Measurements from ENCODE around the gene BBS10.

BBS10 gene

DNA sequence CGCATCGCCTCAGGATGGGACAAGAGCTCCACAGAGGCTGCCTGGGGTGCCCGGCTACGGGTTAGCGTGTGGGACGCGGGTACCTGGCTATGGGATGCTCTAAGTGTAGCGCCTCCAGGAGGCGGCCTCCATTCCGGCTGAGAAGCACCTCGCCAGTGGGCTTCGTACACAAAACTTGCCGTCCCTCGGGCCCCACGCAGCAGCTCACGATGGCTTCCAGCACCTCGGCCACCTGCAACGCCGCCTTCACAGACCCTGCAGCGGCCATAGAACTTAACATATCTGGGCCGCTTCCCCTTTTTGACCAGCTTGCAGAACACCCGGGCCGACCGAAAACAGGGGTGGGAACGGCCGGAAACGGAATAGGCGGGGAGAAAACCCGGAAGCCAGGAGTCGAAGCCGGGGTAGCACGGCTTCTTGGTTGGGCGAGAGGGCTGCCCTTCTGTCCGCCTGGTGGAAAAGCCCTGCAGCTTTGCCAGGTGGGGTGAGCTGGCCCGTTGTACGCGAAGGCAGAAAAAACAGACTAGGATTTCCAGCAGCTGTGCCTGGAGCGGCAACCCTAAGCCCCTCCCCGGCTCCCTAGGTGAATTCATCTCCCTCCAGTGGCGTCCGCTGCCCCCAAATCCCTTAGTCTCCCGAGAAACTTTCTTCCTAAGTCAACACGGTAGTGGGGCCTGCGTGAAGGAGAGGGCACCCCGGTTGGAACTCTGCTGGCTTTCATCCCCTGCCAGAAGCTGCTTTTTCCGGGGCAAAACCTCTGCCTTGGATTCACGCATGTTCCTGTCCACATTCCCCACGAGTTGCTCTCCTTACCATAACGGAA is at the start of gene BBS10:
Gene BBS10 (minus strand): TSS at position 337 of the 823 bp plus-strand sequence. CDS start 57 bp downstream, at position 280.
- no peaks in the 10 kb centered on the region for H3K27me3 ChIP-seq (ENCODE audit: insufficient read depth, low read length, poor library complexity, severe bottlenecking)
- H3K4me2 ChIP-seq (ENCODE audit: low read depth, low read length, poor library complexity, severe bottlenecking) = peak within 1 kb of the TSS; percentile 91
- H3K9ac ChIP-seq (ENCODE audit: low read depth, low read length, poor library complexity, severe bottlenecking) = peak within 1 kb of the TSS; percentile 77
- no peaks in the 10 kb centered on the region for H4K20me1 ChIP-seq (ENCODE audit: insufficient read depth, low read length, poor library complexity, severe bottlenecking)
- H3K9me3 ChIP-seq (ENCODE audit: insufficient read depth, low read depth, low read length) = no peaks in the 10 kb centered on the region
- H3K4me1 ChIP-seq (ENCODE audit: insufficient read depth, low read length, poor library complexity, severe bottlenecking) = peaks cover 25% of the 10 kb centered on the region
- H3K36me3 ChIP-seq (ENCODE audit: insufficient read depth, low read length) = no peaks in the 10 kb centered on the region
- peak within 1 kb of the TSS; percentile 92 for H3K4me3 ChIP-seq (ENCODE audit: low read length, poor library complexity, severe bottlenecking)
- H2AFZ ChIP-seq (ENCODE audit: low read length) = peak within 1 kb of the TSS; percentile 98
- no peak for TF ChIP-seq EZH2phosphoT487 (IDR thresholded peaks at IDR 0.05; ENCODE audit: borderline replicate concordance)
- TF ChIP-seq CTCF (conservative IDR thresholded peaks at IDR 0.05; ENCODE audit: low read length) = peak; percentile 57
- peaks cover 9% of the 10 kb centered on the region; the same call in 1 of the 2 replicates for H3K79me2 ChIP-seq (ENCODE audit: insufficient read depth, low read length)
- H3F3A ChIP-seq (ENCODE audit: low read depth) = no peaks in the 10 kb centered on the region
- H3K9me2 ChIP-seq (replicated peaks; ENCODE audit: low read depth, low read length) = no peaks in the 10 kb centered on the region

DNA sequence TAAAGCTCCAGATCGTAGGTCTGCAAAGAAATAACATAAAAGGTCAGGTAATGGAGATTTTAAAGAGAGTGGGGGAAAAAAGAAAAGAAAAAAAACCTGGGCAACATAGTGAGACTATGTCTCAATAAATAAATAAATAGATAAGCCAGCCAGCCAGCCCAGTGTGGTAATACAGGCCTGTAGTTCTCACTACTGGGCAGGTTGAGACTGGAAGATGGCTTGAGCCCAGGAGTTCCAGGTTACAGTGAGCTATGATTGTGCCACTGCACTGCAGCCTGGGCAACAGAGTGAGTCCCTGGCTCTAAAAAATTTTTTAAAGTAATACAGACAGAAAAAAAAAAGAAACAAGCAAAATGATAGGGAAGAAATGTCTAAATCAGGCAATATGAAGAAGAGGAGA is 43.2 kb upstream of the BBS10 start:
- H3K27me3 ChIP-seq (ENCODE audit: insufficient read depth, low read length, poor library complexity, severe bottlenecking) = no peaks in the 10 kb centered on the region
- no peak overlapping the region for H2AFZ ChIP-seq (ENCODE audit: low read length)
- no peaks in the 10 kb centered on the region for H3F3A ChIP-seq (ENCODE audit: low read depth)
- H3K4me2 ChIP-seq (ENCODE audit: low read depth, low read length, poor library complexity, severe bottlenecking) = no peak overlapping the region
- peaks cover 63% of the 10 kb centered on the region for H3K36me3 ChIP-seq (ENCODE audit: insufficient read depth, low read length)
- no peak overlapping the region for H3K4me3 ChIP-seq (ENCODE audit: low read length, poor library complexity, severe bottlenecking)
- no peaks in the 10 kb centered on the region for H3K9me3 ChIP-seq (ENCODE audit: insufficient read depth, low read depth, low read length)
- no peak for TF ChIP-seq CTCF (conservative IDR thresholded peaks at IDR 0.05; ENCODE audit: low read length)
- no peaks in the 10 kb centered on the region for H4K20me1 ChIP-seq (ENCODE audit: insufficient read depth, low read length, poor library complexity, severe bottlenecking)
- H3K4me1 ChIP-seq (ENCODE audit: insufficient read depth, low read length, poor library complexity, severe bottlenecking) = no peaks in the 10 kb centered on the region
- H3K9ac ChIP-seq (ENCODE audit: low read depth, low read length, poor library complexity, severe bottlenecking) = no peak overlapping the region
- H3K79me2 ChIP-seq (ENCODE audit: insufficient read depth, low read length) = no peaks in the 10 kb centered on the region
- H3K9me2 ChIP-seq (replicated peaks; ENCODE audit: low read depth, low read length) = no peaks in the 10 kb centered on the region

GRCh38 chr12:76387614-76388013 is 39.4 kb upstream of the BBS10 start:
- Histone ChIP-seq H3K4me1 (ENCODE audit: insufficient read depth, low read length, poor library complexity, severe bottlenecking) (no peaks in the 10 kb centered on the region), H3K9ac (ENCODE audit: low read depth, low read length, poor library complexity, severe bottlenecking) (no peak overlapping the region), H3K4me2 (ENCODE audit: low read depth, low read length, poor library complexity, severe bottlenecking) (no peak overlapping the region), H3K9me3 (ENCODE audit: insufficient read depth, low read depth, low read length) (no peaks in the 10 kb centered on the region), H3K9me2 (replicated peaks; ENCODE audit: low read depth, low read length) (no peaks in the 10 kb centered on the region), H3K27me3 (ENCODE audit: insufficient read depth, low read length, poor library complexity, severe bottlenecking) (no peaks in the 10 kb centered on the region), H3K36me3 (ENCODE audit: insufficient read depth, low read length) (peaks cover 75% of the 10 kb centered on the region), H3F3A (ENCODE audit: low read depth) (no peaks in the 10 kb centered on the region), H4K20me1 (ENCODE audit: insufficient read depth, low read length, poor library complexity, severe bottlenecking) (no peaks in the 10 kb centered on the region), H3K79me2 (ENCODE audit: insufficient read depth, low read length) (no peaks in the 10 kb centered on the region), H3K4me3 (ENCODE audit: low read length, poor library complexity, severe bottlenecking) (no peak overlapping the region), H2AFZ (ENCODE audit: low read length) (no peak overlapping the region)
- TF ChIP-seq EZH2phosphoT487 (IDR thresholded peaks at IDR 0.05; ENCODE audit: borderline replicate concordance) (no peak), CTCF (conservative IDR thresholded peaks at IDR 0.05; ENCODE audit: low read length) (no peak)

Data from Loucy (cell line).